ENCODE measurements around the gene PPP1CB.
A peak's percentile ranks its signal among the peaks of the same experiment; 100 is the strongest.

The PPP1CB gene

DNA sequence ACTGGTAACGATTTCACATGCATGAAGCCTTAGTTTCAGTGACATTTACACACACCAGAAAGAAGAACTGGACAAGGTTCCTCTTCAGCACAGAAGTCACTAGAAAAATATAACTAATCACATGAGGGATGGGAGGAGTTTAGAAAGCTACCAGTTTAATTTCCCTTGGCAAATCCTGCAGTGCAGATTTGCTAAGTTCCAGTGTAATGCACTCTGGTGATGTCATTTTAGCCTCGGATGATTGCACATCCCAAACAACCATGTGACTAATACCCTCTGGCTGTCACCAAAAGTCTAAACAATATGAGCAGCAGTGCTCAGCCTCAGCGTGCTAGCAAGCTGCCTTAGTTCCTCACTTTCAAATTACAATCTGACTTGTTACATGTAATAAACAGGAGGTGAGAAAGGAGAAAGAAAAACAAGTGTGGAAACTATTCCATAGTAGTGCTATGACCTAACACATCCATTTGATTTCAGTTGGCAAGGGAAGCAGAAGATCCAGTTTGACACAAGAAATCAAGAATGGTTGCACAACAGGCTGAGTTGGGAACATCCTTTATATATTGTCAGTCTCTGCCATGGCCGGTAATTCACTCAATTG, 35.3 kb upstream of the PPP1CB start:
- Histone ChIP-seq H3K27me3 (ENCODE audit: control insufficient read depth in 2 of 2, insufficient read depth in 2 of 2, low read length in 2 of 2) (no peaks in the 10 kb centered on the region), H3K27ac (ENCODE audit: low read depth in 2 of 2, low read length in 2 of 2) (peak overlapping the region; percentile 62 to 78), H3K36me3 (ENCODE audit: control insufficient read depth in 2 of 2, insufficient read depth in 2 of 2, low read length in 2 of 2) (no peaks in the 10 kb centered on the region), H3K4me1 (ENCODE audit: control insufficient read depth in 2 of 2, insufficient read depth in 2 of 2, low read length in 2 of 2) (peaks cover 11 to 14% of the 10 kb centered on the region in 2 donors), H3K9me3 (ENCODE audit: control insufficient read depth in 2 of 2, low read length in 2 of 2) (no peaks in the 10 kb centered on the region), H3K4me3 (ENCODE audit: low read length in 2 of 2) (peak overlapping the region in 1 of 2 donors; percentile 42), H3K9ac (ENCODE audit: low read depth in 1 of 2, low read length in 2 of 2) (peak overlapping the region in 1 of 2 donors; percentile 33)

DNA sequence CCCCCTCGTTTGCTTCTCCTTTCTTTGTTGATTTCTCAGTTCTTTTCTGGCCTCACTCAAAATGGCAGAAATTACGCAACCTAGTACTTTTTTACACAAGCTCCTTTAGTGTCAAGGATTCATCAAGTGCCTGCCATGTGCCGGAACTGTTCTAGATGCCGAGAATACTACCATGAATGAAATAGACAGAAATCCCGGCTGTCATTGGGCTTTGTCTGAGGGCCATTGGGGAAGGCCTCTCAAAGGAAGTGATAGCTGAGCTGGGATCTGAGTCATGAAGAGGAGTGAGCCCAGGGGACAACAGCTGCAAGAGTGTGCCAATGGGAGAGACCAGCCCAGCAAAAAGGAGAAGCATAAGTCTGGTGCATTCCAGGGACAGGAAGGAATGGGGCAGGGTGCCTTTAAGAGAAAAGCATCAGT, 34.3 kb upstream of the PPP1CB start:
- Histone ChIP-seq H3K27me3 (ENCODE audit: control insufficient read depth in 2 of 2, insufficient read depth in 2 of 2, low read length in 2 of 2) (no peaks in the 10 kb centered on the region), H3K9ac (ENCODE audit: low read depth in 1 of 2, low read length in 2 of 2) (no peak overlapping the region), H3K4me3 (ENCODE audit: low read length in 2 of 2) (no peak overlapping the region)

DNA sequence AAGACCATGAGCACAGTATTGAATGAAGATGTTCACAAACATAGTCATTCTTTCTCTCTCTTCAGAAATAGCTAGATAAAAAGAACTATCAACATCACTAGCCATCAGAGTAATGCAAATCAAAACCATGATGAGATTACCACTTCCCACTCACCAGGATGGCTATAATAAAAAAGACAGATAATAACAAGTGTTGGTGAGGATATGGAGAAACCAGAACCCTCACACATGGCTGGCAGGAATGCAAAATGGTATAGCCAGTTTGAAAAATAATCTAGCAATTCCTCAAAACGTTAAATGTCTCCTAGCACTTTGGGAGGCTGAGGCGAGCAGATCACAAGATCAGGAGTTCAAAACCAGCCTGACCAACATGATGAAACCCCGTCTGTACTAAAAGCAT, 31.3 kb upstream of the PPP1CB start:
- Histone ChIP-seq H3K9me3 (ENCODE audit: control insufficient read depth in 2 of 2, low read length in 2 of 2) (no peaks in the 10 kb centered on the region), H3K27ac (ENCODE audit: low read depth in 2 of 2, low read length in 2 of 2) (no peak overlapping the region), H3K4me1 (ENCODE audit: control insufficient read depth in 2 of 2, insufficient read depth in 2 of 2, low read length in 2 of 2) (peaks cover 11 to 14% of the 10 kb centered on the region in 2 donors), H3K36me3 (ENCODE audit: control insufficient read depth in 2 of 2, insufficient read depth in 2 of 2, low read length in 2 of 2) (no peaks in the 10 kb centered on the region), H3K9ac (ENCODE audit: low read depth in 1 of 2, low read length in 2 of 2) (no peak overlapping the region), H3K4me3 (ENCODE audit: low read length in 2 of 2) (no peak overlapping the region), H3K27me3 (ENCODE audit: control insufficient read depth in 2 of 2, insufficient read depth in 2 of 2, low read length in 2 of 2) (no peaks in the 10 kb centered on the region)

More for the DNA sequence above, 34.3 kb upstream of the PPP1CB start:
- Histone ChIP-seq H3K27ac (ENCODE audit: low read depth in 2 of 2, low read length in 2 of 2) (peak overlapping the region; percentile 62 to 78), H3K9me3 (ENCODE audit: control insufficient read depth in 2 of 2, low read length in 2 of 2) (no peaks in the 10 kb centered on the region), H3K4me1 (ENCODE audit: control insufficient read depth in 2 of 2, insufficient read depth in 2 of 2, low read length in 2 of 2) (peaks cover 11 to 14% of the 10 kb centered on the region in 2 donors), H3K36me3 (ENCODE audit: control insufficient read depth in 2 of 2, insufficient read depth in 2 of 2, low read length in 2 of 2) (no peaks in the 10 kb centered on the region)

- Histone ChIP-seq H3K36me3 (ENCODE audit: control insufficient read depth in 2 of 2, insufficient read depth in 2 of 2, low read length in 2 of 2) (no peaks in the 10 kb centered on the region), H3K4me3 (ENCODE audit: low read length in 2 of 2) (no peak overlapping the region), H3K9ac (ENCODE audit: low read depth in 1 of 2, low read length in 2 of 2) (no peak overlapping the region), H3K4me1 (ENCODE audit: control insufficient read depth in 2 of 2, insufficient read depth in 2 of 2, low read length in 2 of 2) (peaks cover 4 to 6% of the 10 kb centered on the region in 2 donors), H3K27me3 (ENCODE audit: control insufficient read depth in 2 of 2, insufficient read depth in 2 of 2, low read length in 2 of 2) (no peaks in the 10 kb centered on the region), H3K27ac (ENCODE audit: low read depth in 2 of 2, low read length in 2 of 2) (no peak overlapping the region), H3K9me3 (ENCODE audit: control insufficient read depth in 2 of 2, low read length in 2 of 2) (no peaks in the 10 kb centered on the region)
These were observed 29.9 kb upstream of the PPP1CB start for GRCh38 chr2:28721601-28722191.

GRCh38 chr2:28725021-28725711, 26.5 kb upstream of the PPP1CB start:
- Histone ChIP-seq H3K9me3 (ENCODE audit: control insufficient read depth in 2 of 2, low read length in 2 of 2) (no peaks in the 10 kb centered on the region), H3K27me3 (ENCODE audit: control insufficient read depth in 2 of 2, insufficient read depth in 2 of 2, low read length in 2 of 2) (no peaks in the 10 kb centered on the region), H3K27ac (ENCODE audit: low read depth in 2 of 2, low read length in 2 of 2) (no peak overlapping the region), H3K4me3 (ENCODE audit: low read length in 2 of 2) (no peak overlapping the region), H3K36me3 (ENCODE audit: control insufficient read depth in 2 of 2, insufficient read depth in 2 of 2, low read length in 2 of 2) (no peaks in the 10 kb centered on the region), H3K4me1 (ENCODE audit: control insufficient read depth in 2 of 2, insufficient read depth in 2 of 2, low read length in 2 of 2) (no peaks in the 10 kb centered on the region), H3K9ac (ENCODE audit: low read depth in 1 of 2, low read length in 2 of 2) (no peak overlapping the region)

DNA sequence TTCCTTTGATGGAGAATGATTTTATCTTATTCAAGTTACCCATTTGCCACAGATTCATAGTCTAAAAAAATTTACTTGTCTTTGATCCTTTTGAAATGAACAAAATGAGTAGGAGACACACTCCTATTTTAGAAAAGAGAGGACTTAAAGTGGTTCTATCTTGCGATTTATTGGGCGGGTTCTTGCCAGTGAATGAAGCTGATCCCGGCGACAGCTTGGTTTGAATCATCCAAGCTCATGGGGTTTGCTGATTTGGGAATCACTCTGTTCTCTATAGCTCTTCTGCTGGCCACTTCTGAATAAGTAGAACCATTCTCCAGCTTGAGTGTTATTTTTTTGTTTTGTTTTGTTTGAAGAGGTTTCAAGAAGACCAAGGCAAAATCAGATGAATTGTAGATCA, 25.5 kb upstream of the PPP1CB start:
- H3K4me1 ChIP-seq (ENCODE audit: control insufficient read depth in 2 of 2, insufficient read depth in 2 of 2, low read length in 2 of 2) = no peaks in the 10 kb centered on the region
- H3K27me3 ChIP-seq (ENCODE audit: control insufficient read depth in 2 of 2, insufficient read depth in 2 of 2, low read length in 2 of 2) = no peaks in the 10 kb centered on the region
- no peak overlapping the region for H3K9ac ChIP-seq (ENCODE audit: low read depth in 1 of 2, low read length in 2 of 2)
- no peaks in the 10 kb centered on the region for H3K36me3 ChIP-seq (ENCODE audit: control insufficient read depth in 2 of 2, insufficient read depth in 2 of 2, low read length in 2 of 2)
- H3K27ac ChIP-seq (ENCODE audit: low read depth in 2 of 2, low read length in 2 of 2) = no peak overlapping the region
- no peak overlapping the region for H3K4me3 ChIP-seq (ENCODE audit: low read length in 2 of 2)
- H3K9me3 ChIP-seq (ENCODE audit: control insufficient read depth in 2 of 2, low read length in 2 of 2) = no peaks in the 10 kb centered on the region

DNA sequence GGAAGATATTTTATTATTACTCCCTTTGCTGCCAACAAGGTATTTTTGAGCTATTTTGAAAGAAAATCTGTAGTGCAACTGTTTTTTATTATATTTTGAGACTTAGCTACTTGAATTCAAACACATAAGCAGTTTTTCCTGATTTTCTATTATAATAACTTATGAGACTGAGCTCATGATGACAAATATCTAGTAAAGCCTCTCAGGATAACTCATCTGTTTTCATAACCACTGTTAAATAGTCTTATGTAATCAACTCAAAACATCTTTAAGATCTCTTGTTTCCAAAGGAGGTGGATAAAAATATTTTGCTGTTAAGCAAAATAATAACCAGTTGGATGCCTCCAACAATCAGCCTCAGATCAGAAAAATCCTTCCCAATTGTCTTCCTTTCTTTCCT, 21.9 kb upstream of the PPP1CB start:
- no peak overlapping the region for H3K9ac ChIP-seq (ENCODE audit: low read depth in 1 of 2, low read length in 2 of 2)
- no peaks in the 10 kb centered on the region for H3K4me1 ChIP-seq (ENCODE audit: control insufficient read depth in 2 of 2, insufficient read depth in 2 of 2, low read length in 2 of 2)
- no peaks in the 10 kb centered on the region for H3K36me3 ChIP-seq (ENCODE audit: control insufficient read depth in 2 of 2, insufficient read depth in 2 of 2, low read length in 2 of 2)
- H3K4me3 ChIP-seq (ENCODE audit: low read length in 2 of 2) = no peak overlapping the region
- no peaks in the 10 kb centered on the region for H3K27me3 ChIP-seq (ENCODE audit: control insufficient read depth in 2 of 2, insufficient read depth in 2 of 2, low read length in 2 of 2)
- H3K9me3 ChIP-seq (ENCODE audit: control insufficient read depth in 2 of 2, low read length in 2 of 2) = no peaks in the 10 kb centered on the region
- H3K27ac ChIP-seq (ENCODE audit: low read depth in 2 of 2, low read length in 2 of 2) = no peak overlapping the region

DNA sequence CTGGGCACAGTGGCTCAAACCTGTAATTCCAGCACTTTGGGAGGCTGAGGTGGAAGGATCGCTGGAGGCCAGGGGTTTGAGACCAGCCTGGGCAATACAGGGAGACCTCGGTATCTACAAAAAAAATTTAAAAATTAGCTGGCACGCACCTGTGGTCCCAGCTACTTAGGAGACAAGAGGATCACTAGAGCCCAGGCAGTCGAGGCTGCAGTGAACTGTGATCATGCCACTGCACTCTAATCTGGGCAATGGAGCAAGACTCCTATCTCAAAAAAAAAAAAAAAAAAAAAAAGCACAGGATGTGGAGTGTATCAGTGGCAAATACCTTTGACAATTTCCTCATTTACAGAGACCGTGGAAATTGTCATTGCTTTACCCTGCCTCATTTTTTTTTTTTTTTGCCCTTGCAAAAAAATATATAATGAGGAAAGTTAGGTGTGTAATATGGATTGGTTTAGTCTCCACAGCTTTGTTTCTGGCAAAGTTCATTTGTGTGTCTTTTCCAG, 20.9 kb upstream of the PPP1CB start:
- Histone ChIP-seq H3K9ac (ENCODE audit: low read depth in 1 of 2, low read length in 2 of 2) (no peak overlapping the region), H3K27me3 (ENCODE audit: control insufficient read depth in 2 of 2, insufficient read depth in 2 of 2, low read length in 2 of 2) (no peaks in the 10 kb centered on the region), H3K4me3 (ENCODE audit: low read length in 2 of 2) (no peak overlapping the region), H3K36me3 (ENCODE audit: control insufficient read depth in 2 of 2, insufficient read depth in 2 of 2, low read length in 2 of 2) (no peaks in the 10 kb centered on the region), H3K9me3 (ENCODE audit: control insufficient read depth in 2 of 2, low read length in 2 of 2) (no peaks in the 10 kb centered on the region), H3K27ac (ENCODE audit: low read depth in 2 of 2, low read length in 2 of 2) (no peak overlapping the region), H3K4me1 (ENCODE audit: control insufficient read depth in 2 of 2, insufficient read depth in 2 of 2, low read length in 2 of 2) (no peaks in the 10 kb centered on the region)

GRCh38 chr2:28735511-28735910, 16.1 kb upstream of the PPP1CB start:
- peaks cover 0 to 3% of the 10 kb centered on the region in 2 donors for H3K4me1 ChIP-seq (ENCODE audit: control insufficient read depth in 2 of 2, insufficient read depth in 2 of 2, low read length in 2 of 2)
- H3K9me3 ChIP-seq (ENCODE audit: control insufficient read depth in 2 of 2, low read length in 2 of 2) = peaks cover 3% of the 10 kb centered on the region in 2 donors
- no peak overlapping the region for H3K27ac ChIP-seq (ENCODE audit: low read depth in 2 of 2, low read length in 2 of 2)
- no peak overlapping the region for H3K9ac ChIP-seq (ENCODE audit: low read depth in 1 of 2, low read length in 2 of 2)
- H3K36me3 ChIP-seq (ENCODE audit: control insufficient read depth in 2 of 2, insufficient read depth in 2 of 2, low read length in 2 of 2) = no peaks in the 10 kb centered on the region
- H3K4me3 ChIP-seq (ENCODE audit: low read length in 2 of 2) = no peak overlapping the region
- no peaks in the 10 kb centered on the region for H3K27me3 ChIP-seq (ENCODE audit: control insufficient read depth in 2 of 2, insufficient read depth in 2 of 2, low read length in 2 of 2)

GRCh38 chr2:28736034-28736433, 15.6 kb upstream of the PPP1CB start:
- no peaks in the 10 kb centered on the region for H3K36me3 ChIP-seq (ENCODE audit: control insufficient read depth in 2 of 2, insufficient read depth in 2 of 2, low read length in 2 of 2)
- H3K27me3 ChIP-seq (ENCODE audit: control insufficient read depth in 2 of 2, insufficient read depth in 2 of 2, low read length in 2 of 2) = no peaks in the 10 kb centered on the region
- H3K4me3 ChIP-seq (ENCODE audit: low read length in 2 of 2) = no peak overlapping the region
- H3K27ac ChIP-seq (ENCODE audit: low read depth in 2 of 2, low read length in 2 of 2) = peak overlapping the region in 1 of 2 donors; percentile 6
- no peak overlapping the region for H3K9ac ChIP-seq (ENCODE audit: low read depth in 1 of 2, low read length in 2 of 2)
- H3K4me1 ChIP-seq (ENCODE audit: control insufficient read depth in 2 of 2, insufficient read depth in 2 of 2, low read length in 2 of 2) = peaks cover 0 to 3% of the 10 kb centered on the region in 2 donors
- H3K9me3 ChIP-seq (ENCODE audit: control insufficient read depth in 2 of 2, low read length in 2 of 2) = peaks cover 3% of the 10 kb centered on the region in 2 donors
